HG03565 (cell line): ENCODE measurements around the gene MTX1.
"Not testable (repeated sequence)": the region's sequence is repeated elsewhere in the genome, so short reads cannot be mapped to it uniquely, and the experiment has no call there.

Experiments
- ATAC-seq: cut with Tn5 transposase; IDR thresholded peaks from one replicate; pipeline ENCODE4 v1.9.1; 2021; ENCODE audit warnings: mild to moderate bottlenecking, moderate library complexity; ENCODE audit not compliant: unreplicated experiment

The MTX1 gene

DNA sequence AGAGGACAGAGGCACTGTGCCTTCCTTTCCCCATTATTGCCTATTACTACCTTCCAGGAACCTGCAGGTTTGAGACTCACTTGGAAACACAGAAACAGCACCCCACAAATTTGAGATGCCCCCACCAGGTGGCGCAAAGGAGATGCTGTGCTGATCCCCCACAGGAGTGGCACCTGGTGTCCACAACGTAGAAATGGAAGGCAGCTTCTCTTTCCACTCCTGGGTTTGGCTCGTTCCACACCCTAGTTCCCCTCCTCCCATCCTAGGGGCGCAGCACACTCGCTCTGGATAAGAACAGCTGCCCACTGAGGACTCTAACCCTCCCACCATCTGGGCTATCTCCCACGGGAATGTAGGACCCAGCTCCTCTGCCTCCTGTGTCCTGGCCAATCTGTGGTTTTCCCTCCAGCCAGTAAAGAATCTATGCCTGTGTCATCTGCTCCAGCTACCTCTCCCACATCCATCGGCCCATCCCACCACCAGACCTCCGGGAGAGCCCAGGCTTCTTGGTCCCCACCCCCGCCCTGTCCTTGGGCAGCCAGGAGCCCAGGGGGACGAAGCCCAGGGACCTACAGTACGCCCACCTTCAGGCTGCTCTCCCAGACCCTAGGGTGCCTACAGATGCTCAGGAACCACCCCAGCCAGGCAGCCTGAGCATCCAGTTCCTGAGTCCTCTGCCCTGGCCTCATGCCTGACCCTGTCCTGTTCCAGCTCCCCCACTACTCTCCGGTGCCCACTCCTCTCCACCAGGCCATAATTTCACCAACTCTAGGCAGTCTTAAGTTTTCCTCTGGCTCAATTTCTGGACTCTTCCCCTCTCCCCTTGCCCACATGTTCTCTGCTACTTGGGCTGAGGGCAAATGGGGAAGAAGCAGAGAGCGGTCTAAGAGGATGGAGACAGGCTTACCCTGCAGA, 1.3 kb upstream of the MTX1 start:
- no peak for ATAC-seq

GRCh38 chr1:155207806-155208540, 522 bp upstream of the MTX1 start, which contains the start of gene THBS3:
Gene THBS3, minus strand, starts transcription at chr1:155207897. Its CDS starts 21 bp downstream, at chr1:155207876.
- ATAC-seq = no peak

DNA sequence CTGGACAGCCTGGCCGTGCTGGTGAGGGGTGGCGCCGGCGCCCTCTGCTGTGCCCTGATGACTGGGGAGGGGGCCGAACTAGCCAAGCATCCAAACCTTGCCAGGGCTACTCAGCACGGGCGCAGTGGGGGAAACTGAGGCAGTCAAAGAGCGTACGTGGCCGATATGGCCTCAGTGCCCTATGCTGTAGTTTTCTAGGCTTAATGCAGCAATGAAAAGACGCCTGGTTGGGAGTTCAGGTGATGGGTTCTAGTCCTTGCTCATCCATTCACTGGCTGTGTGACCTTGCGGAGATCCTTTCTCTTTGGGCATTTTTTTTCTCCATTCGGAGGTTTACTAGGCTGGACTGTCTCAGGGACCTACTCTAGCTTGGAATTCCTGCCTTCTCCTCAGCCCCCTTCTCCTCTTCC, 822 bp downstream of the MTX1 start:
- no peak for ATAC-seq

GRCh38 chr1:155210314-155211104, 2.0 kb downstream of the MTX1 start:
- no peak for ATAC-seq

GRCh38 chr1:155211381-155212050, 3.0 kb downstream of the MTX1 start:
- ATAC-seq = not testable (repeated sequence)

GRCh38 chr1:155212051-155212440, 3.6 kb downstream of the MTX1 start:
- ATAC-seq = not testable (repeated sequence)

GRCh38 chr1:155214702-155215101, 6.2 kb downstream of the MTX1 start:
- not testable (repeated sequence) for ATAC-seq

DNA sequence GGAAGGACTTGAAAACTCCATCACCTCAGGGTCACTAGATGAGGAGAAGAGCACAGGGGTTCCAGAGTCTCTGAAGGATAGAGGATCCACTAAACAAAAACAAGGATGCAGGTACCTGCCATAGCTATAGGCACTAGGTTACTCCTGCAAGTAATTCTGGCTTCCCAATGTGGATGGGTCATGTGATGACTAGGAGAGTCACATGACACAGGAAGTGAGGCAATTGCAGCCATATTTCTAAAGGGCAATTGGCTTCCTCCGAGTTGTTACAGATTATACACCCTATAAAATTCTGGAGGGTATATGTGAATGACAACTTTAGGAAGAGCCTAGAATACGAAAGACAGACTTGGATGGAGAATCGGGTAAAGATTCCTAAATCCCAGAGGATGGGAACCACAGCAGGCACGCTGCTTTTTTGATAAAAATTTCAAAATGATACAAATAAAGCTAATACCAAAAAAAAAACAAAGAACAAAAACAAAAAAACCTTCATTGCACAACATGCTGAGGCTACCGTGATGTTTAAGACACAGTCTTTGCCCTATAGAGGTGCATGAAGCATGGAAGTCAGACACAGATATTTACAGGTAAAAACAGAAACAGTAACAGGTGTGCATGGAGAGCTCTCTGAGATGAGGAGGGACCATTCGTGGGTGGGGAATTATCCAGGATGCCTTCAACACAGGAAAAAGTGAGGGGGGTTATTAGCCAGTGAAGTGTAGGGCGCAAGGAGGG, 10.5 kb downstream of the MTX1 start:
- no peak for ATAC-seq

GRCh38 chr1:155219592-155220031, 11.1 kb downstream of the MTX1 start:
- ATAC-seq = no peak

DNA sequence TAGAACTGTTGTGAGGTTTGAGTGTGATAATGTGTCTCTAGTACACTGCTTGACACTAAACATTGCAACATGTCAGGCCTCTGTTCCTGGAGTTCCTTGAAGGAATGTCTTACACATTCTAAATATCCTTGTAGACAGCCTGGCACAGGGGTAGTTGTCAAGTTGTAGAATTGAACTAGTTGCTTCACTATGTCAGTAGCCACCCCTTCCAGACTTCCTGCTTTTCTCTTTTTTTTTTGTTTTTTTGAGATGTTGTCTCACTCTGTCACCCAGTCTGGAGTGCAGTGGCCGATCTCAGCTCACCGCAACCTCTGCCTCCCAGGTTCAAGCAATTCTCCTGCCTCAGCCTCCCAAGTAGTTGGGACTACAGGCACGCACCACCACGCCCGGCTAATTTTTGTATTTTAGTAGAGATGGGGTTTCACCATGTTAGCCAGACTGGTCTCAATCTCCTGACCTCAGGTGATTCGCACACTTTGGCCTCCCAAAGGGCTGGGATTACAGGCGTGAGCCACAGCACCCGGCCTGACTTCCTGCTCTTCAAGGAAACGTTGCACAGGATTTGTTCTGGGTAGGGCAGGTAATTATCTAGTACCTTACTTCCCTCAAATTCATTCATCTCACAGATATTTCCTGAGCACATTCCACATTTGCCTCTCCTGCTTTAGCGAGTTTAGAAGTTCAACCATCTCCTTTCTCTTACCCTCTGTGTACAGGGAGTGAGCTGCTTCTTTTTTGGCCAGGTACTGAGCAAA, 11.9 kb downstream of the MTX1 start:
- ATAC-seq = not testable (repeated sequence)

DNA sequence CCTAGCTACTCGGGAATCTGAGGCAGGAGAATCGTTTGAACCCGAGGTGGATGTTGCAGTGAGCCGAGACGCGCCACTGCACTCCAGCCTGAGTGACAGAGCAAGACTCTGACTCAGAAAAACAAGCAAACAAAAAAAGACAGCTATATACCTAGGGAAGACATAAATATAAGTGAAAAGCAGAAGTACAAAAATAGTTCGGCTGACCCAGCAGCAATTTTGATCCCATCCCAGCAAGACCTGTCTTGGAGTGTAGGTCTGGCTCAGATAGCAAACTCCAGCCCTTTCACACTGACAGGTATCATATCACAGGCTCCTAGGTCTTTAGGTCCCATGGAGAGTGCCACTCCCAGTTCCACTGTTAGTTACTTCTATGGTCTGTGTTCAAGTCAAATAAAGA, 14.6 kb downstream of the MTX1 start:
- no peak for ATAC-seq

DNA sequence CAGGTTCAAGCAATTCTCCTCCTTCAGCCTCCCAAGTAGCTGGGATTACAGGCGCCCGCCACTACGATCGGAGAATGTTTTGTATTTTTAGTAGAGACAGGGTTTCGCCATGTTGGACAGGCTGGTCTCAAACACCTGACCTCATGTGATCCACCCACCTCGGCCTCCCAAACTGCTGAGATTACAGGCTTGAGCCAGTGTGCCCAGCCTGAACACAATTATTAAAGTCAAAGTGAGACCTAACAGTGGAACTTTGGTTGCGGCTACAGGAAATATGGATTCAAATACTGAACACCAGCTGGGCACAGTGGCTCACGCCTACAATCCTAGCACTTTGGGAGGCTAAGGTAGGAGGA, 16.9 kb downstream of the MTX1 start:
- ATAC-seq = not testable (repeated sequence)

GRCh38 chr1:155226188-155226909, 17.9 kb downstream of the MTX1 start:
- no peak for ATAC-seq

- ATAC-seq = no peak
These were observed 18.4 kb downstream of the MTX1 start for GRCh38 chr1:155226910-155227260.

GRCh38 chr1:155227261-155228095, 19.0 kb downstream of the MTX1 start:
- peak; percentile 90 for ATAC-seq

DNA sequence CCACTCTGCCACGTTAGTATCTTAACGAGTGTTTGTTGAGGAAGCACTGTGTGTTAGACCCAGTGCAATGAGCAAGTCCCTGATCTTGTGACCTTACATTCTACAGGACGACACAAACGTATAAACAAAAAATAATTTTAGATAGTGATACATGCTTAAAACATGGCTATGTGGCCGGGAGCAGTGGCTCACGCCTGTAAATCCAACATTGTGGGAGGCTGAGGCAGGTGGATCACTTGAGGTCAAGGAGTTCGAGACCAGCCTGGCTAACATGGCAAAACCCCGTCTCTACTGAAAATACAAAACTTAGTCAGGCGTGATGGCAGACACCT, 19.6 kb downstream of the MTX1 start:
- no peak for ATAC-seq

- ATAC-seq = not testable (repeated sequence)
These were observed 22.8 kb downstream of the MTX1 start for GRCh38 chr1:155231302-155231701.
